Posterior vena cava (tissue), 2 donors: Measurements from ENCODE around the gene AKAP9. TPM values are rescaled to one million over a fixed set of nuclear protein-coding genes. Genes with fewer than 3 reads are reported as not detected.
"Not testable (repeated sequence)": the region's sequence is repeated elsewhere in the genome, so short reads cannot be mapped to it uniquely, and the experiment has no call there.

Experiments used
- DNase-seq: peaks from one replicate; pipeline ENCODE4 v3.0.0-alpha.2; 2020; ENCODE audit warnings: low spot score
- intact Hi-C, 2 donors: fragments of 100-400 bp; cut with DNase I; formaldehyde crosslinking; loops; one replicate each; pipeline versions ENCODE4 v1.14.1 to v1.14.2; 2022 to 2023
- long read RNA-seq, 2 donors: library from polyadenylated mRNA; unstranded; transcript quantifications; one replicate each; pipeline ENCODE4 v2.0.0, GENCODE V29; 2020 to 2021
- total RNA-seq, 2 donors: library from RNA; stranded (reverse); fragmentation: NEBNext Ultra II Directional; extraction: Animal tissue kit (Norgen Biotek cat#: 25700); gene quantifications; one replicate each; pipeline ENCODE4 v1.2.1, GENCODE V29; 2021
- donor health status: DM: yes; HTN: yes; CAD: no.
- donor health status: DM: yes; HTN: yes; CAD: no.

The AKAP9 gene
- 10 to 100 TPM; 45.1 to 46.9 TPM for total RNA-seq
- long read RNA-seq, donor 1, partial matches to known transcripts: 17 of 21 reads
- long read RNA-seq, donor 1, other reads (novel, unspliced or antisense): 4 of 21 reads
- long read RNA-seq, donor 2, transcript AKAP9-205 (7 exons, 1,356 nt): major isoform, 19 of 68 reads
- long read RNA-seq, donor 2, partial matches to known transcripts: 34 of 68 reads
- long read RNA-seq, donor 2, other reads (novel, unspliced or antisense): 15 of 68 reads

- peak; percentile 97 for DNase-seq
- intact Hi-C loops: no loop called here
Observed at GRCh38 chr7:91940572-91941341, at the start of gene AKAP9. Gene AKAP9, plus strand, starts transcription at chr7:91940862. Its CDS starts 238 bp downstream, at chr7:91941100.

GRCh38 chr7:91892099-91892705 lies 48.5 kb upstream of the AKAP9 start:
- no peak for DNase-seq
- intact Hi-C loops: no loop called here

DNA sequence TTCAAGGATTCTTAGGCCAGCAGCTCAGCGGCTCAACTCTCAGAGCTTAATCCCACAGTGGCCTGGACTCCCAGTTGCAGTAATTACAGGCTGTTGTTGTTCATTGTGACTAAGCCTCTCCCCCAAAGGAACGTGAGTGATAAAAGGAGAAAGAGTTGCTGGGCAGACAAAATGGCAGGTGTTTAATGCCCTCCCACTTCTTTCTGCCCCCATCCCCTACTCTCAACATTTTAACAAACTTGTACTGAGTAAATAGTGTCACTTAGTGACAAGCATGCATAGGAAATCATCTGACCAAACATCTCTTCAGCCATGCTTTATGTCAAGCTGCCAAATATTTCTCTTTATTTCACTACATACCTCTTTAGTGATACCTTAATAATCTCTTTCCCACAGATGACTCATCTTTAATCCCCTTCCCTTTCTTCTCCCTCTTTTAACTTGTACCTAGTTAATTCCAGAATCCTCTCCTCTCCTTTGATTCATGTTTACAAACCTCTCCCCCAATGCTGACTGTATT lies 47.8 kb upstream of the AKAP9 start:
- no peak for DNase-seq
- intact Hi-C loops: no loop called here

GRCh38 chr7:91893699-91894098 lies 47.0 kb upstream of the AKAP9 start:
- DNase-seq, intact Hi-C loops: not testable (repeated sequence)

DNA sequence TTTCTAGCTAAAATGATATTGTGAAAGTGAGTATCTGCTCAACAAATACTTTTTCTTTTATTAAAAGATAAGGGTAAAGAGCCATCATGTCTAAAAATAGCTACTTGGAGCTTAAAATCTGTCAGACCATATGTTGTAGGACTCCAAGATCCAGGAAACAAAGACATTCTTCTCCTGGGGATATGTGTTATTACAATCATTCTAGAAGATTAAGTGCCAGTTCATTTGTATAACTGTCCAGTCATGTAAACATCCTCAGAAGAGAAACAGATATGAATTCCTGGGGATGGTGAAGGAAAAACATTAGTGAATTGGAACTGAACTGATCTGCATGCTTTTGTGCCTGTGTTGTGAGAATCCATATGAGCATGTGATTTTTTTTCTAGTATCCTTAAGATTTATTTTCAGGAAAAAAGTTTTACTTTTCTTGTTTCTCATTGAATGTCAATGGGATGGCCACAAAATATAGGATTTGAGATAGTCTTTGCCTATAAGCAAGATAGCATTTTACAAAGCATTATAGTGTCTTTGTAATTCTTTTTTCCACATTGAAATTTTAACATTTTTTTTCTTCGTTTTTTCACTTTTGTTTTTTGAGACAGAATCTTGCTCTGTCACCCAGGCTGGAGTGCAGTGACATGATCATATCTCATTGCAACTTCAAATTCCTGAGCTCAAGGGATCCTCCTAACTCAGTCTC lies 45.7 kb upstream of the AKAP9 start:
- intact Hi-C loops: no loop called here

GRCh38 chr7:91898240-91898992 lies 42.2 kb upstream of the AKAP9 start:
- intact Hi-C loops: no loop called here
- DNase-seq: no peak

More for the DNA sequence above, 45.7 kb upstream of the AKAP9 start:
- DNase-seq: no peak

- DNase-seq: no peak
- intact Hi-C loops: no loop called here
Observed at GRCh38 chr7:91899563-91899962, 41.1 kb upstream of the AKAP9 start.

DNA sequence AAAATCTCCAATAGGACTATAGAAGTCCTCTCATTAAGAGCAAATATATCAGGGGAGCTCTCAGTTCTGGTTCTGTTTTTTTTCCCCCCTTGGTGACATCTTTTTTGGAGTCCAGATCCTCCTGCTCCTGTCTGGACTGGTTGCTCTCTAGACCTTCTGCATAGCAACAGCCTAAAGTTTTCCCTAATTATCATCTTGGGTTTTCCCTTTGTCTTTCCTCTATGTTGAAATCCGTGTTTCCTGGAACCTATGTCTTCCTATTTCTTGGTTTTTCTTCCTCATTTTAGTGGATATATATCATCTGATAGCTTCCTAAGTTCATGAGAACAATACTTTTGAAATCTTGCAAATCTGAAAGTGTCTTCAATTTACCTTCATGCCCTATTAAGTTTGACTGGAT lies 30.5 kb upstream of the AKAP9 start:
- no peak for DNase-seq
- intact Hi-C loops: no loop called here

- no peak for DNase-seq
- intact Hi-C loops: no loop called here
Observed at GRCh38 chr7:91911121-91911520, 29.5 kb upstream of the AKAP9 start.

- no peak for DNase-seq
- intact Hi-C loops: no loop called here
Observed at GRCh38 chr7:91912494-91912893, 28.2 kb upstream of the AKAP9 start.

DNA sequence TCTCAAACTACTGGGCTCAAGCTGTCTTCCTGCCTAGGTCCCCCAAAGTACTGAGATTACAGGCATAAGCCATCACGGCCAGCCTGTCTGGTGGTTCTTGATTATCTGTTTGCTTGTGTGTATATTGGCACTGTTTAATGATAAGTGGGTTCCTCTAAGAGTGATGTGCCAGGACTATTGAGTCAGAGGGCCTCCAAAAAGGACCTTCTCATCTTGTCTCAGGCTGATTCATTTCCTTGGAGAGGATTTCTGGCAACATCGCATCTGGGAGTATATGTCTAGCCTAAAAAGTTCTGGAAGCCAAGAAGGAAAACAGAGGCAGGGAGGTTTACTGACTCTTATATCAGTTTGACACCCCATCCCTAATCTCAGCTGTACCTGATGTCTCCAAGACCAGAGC lies 27.1 kb upstream of the AKAP9 start:
- no peak for DNase-seq
- intact Hi-C loops: no loop called here

- intact Hi-C loops: no loop called here
- DNase-seq: no peak
Observed at GRCh38 chr7:91915401-91916050, 25.1 kb upstream of the AKAP9 start.

DNA sequence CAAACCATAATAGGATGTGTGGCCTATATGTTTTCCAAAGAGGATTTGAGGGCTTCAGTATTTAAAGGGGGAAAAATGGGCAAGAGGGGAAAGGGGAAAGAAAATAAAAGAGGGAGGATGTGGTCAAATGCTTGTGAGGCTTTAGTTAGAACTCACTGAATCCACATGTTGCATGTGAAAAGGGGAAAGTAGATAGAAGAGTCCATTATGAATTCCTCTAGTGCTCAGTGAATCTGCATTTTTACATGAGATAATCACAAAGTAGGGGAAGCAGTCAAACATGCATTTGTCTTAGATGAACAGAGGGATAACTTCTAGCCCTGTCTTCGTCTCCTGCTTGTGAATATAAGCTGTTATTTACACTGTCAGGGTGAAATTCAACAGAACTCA lies 24.6 kb upstream of the AKAP9 start:
- DNase-seq: no peak
- intact Hi-C loops: no loop called here

- no peak for DNase-seq
- intact Hi-C loops: no loop called here
Observed at GRCh38 chr7:91918356-91918755, 22.3 kb upstream of the AKAP9 start.

DNA sequence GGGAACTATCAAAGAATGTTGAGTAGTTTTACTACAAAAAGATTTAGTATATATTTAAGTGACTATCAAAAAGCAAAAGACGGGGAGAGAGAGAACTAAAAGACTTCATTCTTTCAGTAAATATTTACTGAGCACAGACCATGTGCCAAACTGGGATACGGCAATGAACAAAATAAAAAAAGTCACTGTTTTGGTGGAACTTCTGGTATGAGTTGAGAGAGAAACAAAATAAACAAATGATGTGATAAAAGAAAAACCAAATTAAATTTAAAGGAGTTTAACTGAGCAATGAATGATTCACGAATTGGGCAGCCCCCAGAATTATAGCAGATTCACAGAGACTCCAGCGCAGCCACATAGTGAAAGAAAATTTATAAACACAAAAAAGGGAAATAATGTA lies 17.8 kb upstream of the AKAP9 start:
- DNase-seq: no peak
- intact Hi-C loops: no loop called here

GRCh38 chr7:91927912-91928311 lies 12.8 kb upstream of the AKAP9 start:
- DNase-seq: no peak
- intact Hi-C loops: no loop called here

GRCh38 chr7:91929463-91929862 lies 11.2 kb upstream of the AKAP9 start:
- intact Hi-C loops: no loop called here

GRCh38 chr7:91940171-91940570 lies 491 bp upstream of the AKAP9 start:
- intact Hi-C loops: no loop called here
- no peak for DNase-seq

More at GRCh38 chr7:91929463-91929862, 11.2 kb upstream of the AKAP9 start:
- no peak for DNase-seq

GRCh38 chr7:91941450-91941849 lies 788 bp downstream of the AKAP9 start:
- no peak for DNase-seq
- intact Hi-C loops: no loop called here
